HG02759 (cell line): ENCODE results near the gene MREG.
"Not testable (repeated sequence)": the region's sequence is repeated elsewhere in the genome, so short reads cannot be mapped to it uniquely, and the experiment has no call there.

ENCODE experiments used
- ATAC-seq: cut with Tn5 transposase; IDR thresholded peaks from one replicate; pipeline ENCODE4 v1.9.1; 2021; ENCODE audit warnings: mild to moderate bottlenecking, moderate library complexity; ENCODE audit not compliant: unreplicated experiment

The MREG gene

DNA sequence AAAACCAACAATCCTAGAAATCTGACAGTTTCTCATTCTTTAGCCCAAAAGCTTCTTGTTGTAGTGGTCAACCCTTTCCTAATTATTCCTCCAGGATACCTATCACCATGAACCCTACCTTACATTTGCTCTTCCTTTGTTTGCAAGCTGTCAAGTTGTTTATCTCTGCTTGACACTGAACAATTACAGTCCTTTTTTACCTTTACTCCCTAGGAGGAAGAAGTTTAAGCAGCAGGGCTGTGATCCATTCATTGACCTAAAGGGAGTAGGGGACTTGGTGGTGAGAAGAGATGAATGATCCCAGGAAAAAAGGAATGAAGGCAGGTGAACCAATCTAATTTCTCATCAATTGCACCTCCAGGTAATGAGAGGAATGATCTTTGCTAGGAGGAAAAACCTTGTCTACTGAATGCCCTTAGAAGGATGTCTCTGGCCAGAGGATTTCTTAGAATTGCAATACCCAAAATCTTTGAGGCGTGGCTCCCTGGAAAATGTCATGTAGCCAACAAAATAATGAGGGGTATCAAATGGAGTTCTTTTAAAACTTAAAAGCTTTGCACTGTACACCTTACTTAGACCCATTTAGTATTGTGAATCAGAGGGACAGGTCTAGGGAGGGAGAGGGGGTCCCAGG lies 47.7 kb downstream of the MREG start:
- no peak for ATAC-seq

DNA sequence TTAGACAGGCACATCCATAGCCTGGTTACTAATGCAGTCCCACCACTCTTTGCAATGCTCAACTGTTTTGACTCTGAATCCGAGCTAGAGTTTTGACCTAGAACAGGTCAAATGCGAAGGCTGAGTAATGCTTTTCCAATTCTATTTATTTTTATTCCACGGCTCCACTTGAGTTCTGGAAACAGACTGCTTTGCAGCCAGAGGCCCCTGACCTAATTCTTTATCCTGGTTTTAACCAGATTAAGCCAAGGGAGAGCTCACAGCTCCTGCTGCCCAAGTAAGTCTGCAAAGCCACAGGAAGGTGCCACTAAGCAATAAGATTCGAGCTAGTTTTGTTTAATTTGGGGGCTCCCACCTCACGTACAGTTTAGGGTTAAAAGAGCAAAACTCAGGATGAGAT lies 51.4 kb downstream of the MREG start:
- no peak for ATAC-seq

DNA sequence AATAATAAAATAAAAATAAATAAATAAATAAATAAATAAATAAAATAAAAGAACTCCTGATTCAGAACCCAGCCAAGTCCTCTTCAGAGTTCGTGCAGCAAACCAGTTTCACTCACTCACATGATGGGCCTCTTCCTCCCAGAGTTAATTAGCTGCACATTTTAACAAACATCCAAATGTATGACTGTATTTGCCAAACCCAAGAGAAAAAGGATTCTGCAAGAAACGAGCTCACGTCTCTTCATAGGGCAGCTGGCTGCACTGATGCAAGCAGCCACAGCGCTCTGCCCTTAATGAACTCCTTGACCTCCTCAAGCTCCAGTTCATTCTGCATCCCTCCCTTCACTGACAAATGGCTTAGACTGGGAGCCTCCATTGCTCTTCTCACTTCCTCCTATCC lies 55.1 kb downstream of the MREG start:
- no peak for ATAC-seq

DNA sequence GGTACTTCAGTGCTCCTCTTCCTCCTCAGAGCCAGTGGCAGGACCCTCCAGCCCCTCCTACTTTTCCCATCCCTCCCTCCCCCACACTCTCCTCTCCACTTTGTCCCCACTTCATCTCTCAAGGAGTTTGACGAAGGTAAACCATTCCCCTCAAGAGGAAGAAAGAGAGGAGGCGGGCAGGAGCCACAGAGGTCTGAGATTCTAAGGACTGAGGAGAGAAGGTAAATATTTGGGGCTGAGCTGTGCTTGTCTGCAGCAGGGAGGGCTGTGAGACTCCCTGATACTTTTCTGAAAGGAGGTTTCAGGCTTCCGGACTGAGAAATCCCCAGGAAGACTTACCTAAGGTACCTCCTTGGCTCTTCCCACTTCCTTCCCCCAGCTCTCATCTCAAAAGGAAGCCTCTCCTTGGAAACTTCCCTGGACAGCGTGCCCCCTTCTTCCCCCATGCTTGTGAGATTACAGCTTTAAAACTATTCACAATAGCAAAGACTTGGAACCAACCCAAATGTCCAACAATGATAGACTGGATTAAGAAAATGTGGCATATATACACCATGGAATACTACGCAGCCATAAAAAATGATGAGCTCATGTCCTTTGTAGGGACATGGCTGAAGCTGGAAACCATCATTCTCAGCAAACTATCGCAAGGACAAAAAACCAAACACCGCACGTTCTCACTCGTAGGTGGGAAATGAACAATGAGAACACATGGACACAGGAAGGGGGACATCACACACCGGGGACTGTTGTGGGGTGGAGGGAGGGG lies 55.8 kb downstream of the MREG start:
- not testable (repeated sequence) for ATAC-seq

DNA sequence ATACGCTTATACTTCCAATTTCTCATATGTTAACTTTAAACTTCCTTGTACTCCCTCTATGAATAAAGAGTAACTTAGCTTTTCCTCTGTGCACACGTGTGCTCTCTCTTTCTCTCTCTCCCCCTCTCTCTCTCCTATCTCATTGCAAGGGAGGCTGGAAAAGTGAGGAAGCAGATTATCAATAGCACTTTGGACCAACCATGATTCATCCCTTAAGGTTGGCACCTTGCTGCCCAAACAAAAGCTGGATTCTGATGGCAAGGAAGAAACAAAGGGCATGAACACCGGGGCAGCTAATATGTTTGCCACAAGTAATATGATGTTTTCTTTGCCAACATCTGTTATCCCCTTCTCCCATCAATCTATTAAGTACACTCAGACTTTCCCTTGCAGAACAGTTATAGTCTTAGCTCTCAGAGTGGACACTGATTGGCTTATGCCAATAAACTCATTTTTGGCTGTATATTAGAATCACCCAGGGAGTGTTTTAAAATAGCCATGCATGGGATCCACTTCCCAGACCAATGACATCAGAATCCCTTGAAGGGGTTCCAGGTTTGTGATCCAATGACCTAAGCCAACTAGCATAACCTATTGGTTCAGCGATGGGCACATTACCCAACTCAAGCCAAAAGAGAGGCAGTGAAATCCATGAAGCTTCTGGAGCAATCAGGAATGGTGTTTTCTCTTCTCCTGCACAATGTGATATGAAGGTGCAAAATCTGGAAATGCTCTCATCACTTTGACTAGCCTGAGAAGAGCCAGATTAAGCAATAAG lies 60.3 kb downstream of the MREG start:
- ATAC-seq, result no peak

DNA sequence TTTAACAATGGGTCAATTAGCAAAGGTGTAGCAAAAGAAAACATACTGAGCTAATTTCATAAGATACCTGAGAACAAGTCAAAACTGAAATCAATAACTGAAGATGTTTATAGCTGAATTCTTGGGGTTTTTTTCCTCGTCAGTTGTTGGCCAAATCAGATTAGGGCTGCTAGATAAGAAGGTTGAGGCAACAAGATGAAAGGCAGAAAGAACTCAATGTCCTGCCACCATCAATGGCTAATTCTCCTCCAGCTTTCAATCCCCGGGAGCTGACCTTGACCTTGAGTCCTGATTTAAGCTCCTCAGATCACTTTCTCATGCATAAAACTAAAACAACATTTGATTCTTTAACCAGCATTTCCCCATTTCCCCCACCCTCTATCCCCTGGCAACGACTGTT lies 61.8 kb downstream of the MREG start:
- ATAC-seq, result no peak

DNA sequence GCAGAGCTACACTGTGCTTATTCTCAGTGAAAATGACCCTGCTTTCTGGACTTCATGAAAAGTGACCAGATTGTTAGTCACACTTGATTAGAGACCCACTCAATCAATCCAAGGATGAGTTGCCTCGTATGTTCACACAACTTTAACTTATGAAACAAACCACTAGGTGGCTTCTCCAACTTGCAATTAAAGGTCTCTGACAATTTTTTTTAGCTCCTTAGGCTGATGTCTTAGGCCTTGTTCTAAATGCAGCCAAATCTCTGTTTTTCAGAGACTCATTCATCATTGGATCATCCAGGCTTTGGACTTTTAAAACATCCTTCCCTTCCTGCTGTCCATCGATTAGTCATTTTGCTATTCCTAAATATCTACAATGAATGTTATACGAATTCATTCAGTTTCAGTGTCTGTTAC lies 63.4 kb downstream of the MREG start:
- peak; percentile 82 for ATAC-seq

DNA sequence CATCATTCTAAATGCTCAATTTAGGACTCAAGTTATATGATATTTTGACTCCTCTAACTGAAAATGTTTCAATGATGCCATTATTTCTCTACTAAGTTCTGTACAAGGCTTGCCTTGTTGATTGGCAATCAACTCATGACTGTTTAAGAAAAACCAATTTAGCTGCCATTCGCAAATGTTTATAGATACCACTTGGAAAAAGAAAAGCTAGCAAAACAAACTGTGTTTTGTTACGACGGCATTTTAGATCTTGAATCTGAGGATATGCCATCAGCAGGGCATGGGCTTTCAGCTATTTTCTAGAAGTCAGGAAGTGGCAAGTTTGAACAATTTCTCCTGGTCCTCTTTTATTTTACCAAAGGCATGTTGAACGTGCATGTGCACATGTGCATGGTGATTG lies 65.3 kb downstream of the MREG start:
- ATAC-seq, result no peak

DNA sequence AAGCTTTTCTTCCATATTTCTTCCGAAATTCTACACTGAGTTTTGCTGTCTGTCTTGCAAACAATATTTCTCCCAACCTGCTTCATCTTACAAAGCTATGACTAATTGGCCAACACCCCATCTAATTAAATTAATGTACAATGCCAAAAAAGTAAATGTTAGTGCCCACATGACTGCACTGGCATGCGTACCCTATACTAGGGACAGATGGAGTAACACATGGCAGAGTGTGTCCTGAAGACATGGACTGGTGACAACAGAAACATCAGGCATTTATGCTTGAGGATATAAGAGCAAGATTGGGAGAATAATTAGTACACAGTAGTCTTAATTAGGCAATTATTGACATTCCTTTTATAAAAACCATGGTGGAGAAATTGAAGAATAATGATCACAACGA lies 66.8 kb downstream of the MREG start:
- ATAC-seq, result no peak

DNA sequence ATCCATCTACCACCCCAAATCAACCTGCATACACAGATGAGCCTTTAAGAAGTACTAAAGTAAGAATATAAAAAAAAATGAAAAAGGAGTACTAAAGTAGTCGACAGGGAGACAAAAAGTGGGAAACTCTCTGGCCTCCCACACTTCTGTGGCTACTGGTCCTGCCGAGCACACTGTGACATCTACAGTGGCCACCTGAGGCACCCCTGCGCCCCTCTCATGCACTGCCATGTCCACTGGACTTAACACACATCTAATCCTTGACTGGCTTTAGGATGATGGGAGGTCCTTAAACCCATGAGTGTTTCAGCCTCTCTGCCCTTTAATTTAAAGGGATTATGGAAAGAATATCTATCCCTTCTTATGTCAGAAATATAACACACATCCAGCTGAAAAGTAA lies 71.2 kb downstream of the MREG start:
- no peak for ATAC-seq

DNA sequence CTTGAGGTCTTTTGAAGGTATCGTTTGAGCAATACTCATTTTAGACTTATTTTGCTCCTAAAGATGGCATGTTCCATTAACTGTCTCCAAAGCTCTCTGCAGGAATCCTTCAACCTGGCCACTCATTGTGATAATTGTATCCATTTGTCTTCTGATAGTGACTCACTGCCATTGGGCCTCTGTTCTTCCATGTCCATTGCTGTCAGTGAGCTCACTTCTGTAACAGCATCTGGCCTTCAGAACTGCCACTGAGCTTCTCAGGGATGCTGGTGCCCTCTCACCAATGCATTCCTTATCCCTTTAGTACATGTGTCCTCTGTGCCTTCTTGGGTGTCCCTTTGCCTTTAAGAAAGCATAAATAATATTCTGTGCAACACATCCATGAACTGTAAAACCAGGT lies 71.6 kb downstream of the MREG start:
- no peak for ATAC-seq

DNA sequence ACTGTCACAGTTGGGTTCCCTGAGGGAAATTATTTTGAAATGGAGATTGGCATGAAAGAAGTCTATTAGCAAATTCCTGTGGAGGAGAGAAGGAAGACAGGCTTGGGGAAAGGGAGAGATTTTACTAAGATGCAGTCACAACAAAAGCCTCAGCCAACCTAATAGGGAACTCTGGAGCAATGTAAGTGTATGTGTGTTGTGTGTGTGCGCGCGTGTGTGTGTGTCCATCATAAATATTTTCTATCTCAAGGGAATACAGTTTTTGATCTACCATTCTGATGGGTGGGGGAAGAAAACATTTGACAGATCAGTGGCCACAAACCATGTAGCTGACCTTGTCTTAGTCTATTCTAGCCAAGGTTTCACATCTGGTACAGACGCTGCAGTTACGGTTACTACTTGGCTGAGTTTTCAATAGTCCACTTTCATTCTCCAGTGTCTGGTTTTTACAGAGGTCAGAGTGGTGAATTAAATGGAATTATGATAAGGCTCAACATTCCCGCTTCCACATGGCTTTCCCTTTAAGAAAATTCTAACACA lies 72.6 kb downstream of the MREG start:
- ATAC-seq, result no peak

DNA sequence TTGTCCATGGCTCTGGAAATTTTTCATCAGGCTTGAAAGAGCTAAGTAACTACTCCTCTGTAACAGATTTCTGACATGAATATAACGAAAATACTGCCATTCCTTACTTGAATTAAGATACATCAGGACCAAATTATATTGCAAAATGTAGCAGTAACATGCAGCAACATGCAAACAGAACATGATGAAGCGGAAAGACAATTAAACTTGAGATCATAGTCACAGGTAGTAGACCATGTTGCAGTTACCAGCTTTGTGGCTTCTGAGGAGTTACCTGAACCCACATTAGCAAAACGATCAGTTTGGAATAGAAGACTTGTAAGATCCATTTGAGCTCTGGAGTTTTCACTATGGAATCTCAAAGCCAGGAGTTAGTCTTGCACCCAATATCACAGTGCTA lies 76.2 kb downstream of the MREG start:
- no peak for ATAC-seq

DNA sequence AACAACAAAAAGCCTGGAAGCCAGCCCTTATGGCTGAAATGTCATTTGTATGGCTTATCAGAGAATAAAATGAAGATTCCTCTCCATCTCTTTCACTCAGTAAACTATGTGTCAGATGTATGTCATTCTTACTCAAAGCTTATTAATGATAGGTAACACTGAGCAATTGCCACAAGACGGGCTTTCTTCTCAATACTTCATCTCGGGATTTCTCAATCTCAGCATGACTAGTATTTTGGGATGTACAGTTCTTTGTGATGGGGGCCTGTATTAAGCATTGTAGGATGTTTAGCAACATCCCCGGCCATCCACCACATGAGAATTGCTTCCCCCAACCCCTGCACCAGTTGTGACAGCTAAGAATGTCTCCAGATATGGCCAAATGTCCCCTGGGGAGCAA lies 80.2 kb downstream of the MREG start:
- ATAC-seq, result no peak

DNA sequence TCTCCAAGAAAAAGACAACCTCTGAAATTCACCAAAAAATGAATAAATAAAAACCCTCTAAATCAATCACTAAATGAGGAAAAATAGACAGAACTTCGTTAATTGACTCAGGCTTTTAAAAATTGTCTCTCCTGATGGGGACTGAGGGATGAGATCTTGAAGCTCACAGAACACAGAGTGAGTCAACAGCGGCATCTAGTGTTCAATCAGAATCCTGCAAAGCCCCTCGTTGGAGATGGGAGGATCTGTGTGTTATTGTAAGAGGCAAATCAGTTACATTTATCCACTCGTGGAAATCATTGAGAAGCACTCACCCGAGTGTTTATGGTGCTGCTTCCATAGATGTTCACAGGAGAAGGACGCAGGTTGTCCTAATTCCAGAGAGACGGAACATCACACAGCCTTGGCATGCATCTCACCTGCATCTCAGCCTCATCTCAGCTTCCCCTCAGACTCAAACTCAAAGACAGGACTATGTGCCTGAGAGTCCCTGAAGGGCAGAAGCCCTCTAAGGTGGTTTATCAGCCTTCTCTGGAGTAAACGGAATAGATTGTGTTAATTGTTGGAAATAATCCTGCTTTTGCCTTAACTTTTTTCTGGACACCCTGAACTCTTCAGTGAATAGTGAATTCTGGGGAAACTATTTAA lies 82.0 kb downstream of the MREG start:
- peak; percentile 92 for ATAC-seq

DNA sequence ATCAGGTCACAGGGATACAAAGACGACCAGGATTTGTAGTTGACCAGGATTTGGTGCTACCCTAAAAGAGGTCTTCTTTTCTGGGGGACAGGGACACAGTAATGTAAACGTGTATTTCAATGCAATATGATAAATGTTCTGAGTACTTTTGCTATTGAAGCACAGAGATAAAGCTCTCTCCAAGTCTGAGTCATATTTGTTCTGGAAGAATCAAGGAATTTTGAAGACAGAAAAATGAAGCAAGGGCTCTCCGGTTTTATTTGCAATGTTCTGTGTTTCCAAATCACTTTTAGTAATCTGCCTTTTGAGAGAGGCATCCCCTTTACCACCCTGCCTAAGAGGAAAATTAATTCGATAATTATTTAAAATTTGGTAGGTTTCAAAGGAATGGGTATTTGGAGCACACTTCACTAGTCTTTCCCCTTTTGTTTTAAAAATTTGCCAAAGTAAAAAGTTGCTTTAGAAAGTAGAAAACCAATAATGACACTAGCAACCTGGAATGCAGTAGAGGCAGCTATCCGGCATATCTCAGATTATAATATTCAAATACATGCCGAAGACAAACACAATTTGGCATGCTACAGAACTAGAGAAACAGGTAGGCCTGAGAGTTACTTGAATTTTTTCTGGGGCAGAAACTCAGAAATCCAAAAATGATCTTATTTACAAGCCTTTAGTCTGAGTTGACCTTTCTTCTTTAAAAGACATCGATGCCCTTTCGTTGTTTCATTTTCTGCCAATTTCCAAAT lies 82.7 kb downstream of the MREG start:
- no peak for ATAC-seq

DNA sequence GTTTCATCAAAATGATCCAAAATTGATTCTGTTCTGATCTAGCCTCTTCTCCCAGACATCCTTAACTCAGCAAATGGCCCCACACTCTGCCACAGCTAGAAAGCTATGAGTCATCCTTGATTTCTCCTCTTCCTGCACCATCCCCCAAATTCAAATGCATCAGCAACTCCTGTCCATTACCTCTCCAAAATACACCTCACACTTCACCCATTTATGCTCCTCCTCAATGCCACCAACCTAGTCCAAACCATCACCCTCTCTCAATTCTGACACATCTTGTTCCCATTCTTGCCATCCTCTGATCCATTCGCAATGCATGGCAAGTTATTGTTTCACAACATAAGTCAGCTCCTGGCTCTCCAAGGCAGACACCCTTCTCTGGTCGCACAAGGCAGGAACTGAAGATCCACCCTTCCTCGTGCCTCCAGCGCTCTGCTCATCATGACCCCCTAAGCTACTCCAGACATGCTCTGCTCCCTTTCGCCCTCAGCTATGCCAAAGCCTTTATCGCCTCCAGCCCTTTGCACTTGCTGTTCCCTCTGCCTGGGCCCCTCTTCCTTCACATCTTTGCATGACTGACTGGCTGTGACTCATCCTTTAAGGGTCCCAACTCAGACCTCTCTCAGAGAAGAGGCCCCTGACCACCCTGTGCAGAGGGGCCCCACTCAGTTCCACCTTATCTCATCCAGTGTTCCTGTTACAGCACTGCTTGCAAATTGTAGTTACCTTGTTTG lies 83.6 kb downstream of the MREG start:
- ATAC-seq, result no peak

DNA sequence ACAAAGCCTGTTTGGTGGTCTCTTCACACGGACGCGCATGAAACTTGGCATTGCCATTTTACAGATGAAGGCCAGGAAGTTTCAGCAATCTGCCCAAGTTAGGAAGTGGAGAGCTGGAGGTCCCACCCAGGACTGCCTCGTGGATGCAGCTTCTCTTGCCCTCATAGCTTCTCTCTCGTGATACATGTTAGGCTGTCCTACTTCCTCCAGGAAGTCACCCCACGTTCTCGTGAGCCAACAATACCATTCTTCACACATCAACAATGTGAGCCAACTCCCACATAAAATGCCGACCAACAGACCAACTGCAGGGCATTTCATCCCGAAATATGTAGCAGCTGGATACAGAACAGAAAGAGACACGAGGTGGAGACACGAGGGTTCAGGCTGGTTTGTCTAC lies 85.3 kb downstream of the MREG start:
- no peak for ATAC-seq

DNA sequence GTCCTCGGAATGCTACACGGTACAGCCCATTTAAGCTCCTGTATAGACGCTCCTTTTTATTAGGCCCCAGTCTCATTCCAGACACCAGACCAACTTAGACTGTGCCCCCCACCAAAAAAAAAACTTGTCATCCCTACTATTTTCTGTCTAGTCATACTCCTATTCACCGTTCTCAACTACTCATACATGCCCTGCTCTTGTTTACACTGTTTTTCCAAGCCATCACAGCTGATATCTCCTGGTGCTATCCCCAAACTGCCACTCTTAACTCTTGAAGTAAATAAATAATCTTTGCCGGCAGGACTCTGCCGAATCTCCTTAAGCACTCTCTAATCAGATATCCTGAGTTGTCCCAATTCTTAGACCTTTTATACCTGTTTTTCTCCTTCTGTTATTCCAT lies 86.4 kb downstream of the MREG start:
- not testable (repeated sequence) for ATAC-seq

DNA sequence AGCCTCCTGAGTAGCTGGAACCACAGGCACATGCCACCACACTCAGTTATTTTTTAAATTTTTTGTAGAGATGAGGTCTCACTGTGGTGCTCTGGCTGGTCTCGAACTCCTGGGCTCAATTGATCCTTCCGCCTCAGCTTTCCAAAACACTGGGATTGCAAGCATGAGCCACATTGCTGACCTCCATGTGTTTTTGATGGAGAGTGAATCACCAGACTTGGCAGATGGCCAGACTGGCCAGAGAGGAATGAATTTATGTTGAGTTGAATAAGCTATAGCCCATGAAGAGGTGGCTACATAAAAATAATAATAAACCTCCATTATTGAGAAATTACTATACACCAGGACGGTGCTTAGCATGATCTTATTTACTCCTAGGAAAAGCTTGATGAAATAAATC lies 91.5 kb downstream of the MREG start:
- ATAC-seq, result no peak
